Stimulated activated CD4-positive, alpha-beta T cell treated with anti-CD3 and anti-CD28 coated beads, TNF-alpha, amount 100 ng/mL, for 48 hours (primary cell): Measurements from ENCODE around the gene CYP3A5.
"Not testable (repeated sequence)": the region's sequence is repeated elsewhere in the genome, so short reads cannot be mapped to it uniquely, and the experiment has no call there.

Source experiments
- DNase-seq, 3 donors: peaks; one replicate each; pipeline ENCODE4 v3.0.0-alpha.2; 2020; ENCODE audit warnings: low read depth in 3 of 3

Gene CYP3A5

GRCh38 chr7:99679400-99680191 is at the start of gene CYP3A5:
CYP3A5 (minus strand) TSS chr7:99679996; CDS start chr7:99679896, 100 bp downstream.
- DNase-seq = no peak

DNA sequence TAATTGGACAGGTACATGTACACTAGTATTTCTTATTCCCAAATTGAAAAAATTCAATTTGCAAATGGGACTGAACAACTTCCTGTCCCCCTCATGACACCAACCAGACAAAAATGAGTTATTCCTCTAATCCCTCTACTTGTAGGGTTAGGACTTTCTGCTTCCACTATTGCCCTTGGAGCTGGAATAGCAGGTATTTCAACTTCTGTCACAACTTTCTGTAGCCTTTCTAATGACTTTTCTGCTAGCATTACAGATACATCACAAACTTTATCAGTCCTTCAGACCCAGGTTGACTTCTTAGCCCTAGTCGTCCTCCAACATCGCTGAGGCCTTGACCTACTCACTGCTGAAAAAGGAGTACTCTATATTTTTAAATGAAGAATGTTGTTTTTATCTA is 48.8 kb upstream of the CYP3A5 start:
- no peak for DNase-seq

DNA sequence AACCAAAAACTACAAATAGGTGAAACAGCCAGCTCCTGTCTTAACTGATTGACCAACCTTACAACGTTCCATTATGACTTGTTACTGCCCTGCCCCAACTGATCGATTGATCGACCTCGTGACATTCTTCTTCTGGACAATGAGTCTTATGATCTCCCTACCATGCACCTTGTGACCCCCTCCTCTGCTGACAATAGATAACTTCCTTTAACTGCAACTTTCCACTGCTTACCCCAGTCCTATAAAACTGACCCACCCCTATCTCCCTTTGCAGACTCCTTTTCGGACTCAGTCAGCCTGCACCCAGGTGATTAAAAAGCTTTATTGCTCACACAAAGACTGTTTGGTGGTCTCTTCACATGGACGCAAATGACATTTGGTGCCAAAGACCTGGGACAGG is 43.4 kb upstream of the CYP3A5 start:
- DNase-seq = not testable (repeated sequence)

DNA sequence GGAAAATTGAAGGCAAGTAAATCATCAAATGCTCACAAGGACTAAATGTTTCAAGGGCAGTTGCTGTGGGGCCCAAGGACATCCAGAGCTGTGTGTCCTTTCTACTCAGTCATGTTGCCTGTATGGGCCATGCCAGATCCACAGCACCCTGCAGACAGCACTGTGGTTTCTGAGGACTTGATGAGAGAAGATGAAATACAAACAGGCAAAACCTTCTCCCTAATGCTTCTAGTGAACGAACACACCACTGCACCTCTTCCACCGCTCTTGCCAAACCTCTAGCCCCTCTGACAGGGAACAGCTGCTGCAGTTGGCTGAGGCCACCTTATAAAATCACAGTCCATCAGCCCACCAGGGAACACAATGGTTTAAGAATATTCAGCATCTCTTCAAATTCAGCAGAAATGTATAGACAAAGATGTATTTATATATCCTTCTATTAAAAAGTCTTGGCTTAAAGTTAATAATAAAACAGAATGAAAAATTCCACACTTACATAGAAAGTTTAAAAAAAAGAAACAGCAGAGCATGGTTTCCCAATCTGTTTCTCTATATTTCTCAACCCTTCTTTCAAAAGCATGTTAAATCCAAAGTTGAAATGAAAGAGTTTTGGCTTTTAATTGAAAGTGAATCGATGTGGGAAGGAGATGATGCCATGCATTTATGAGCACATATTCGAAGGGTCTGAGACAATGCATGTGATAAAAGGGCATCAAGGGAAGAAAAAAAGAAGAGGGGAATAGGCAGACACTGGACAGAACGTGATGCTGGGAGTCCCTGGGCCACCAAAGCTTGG is 41.2 kb upstream of the CYP3A5 start:
- DNase-seq = no peak

GRCh38 chr7:99719996-99720769 is 40.4 kb upstream of the CYP3A5 start:
- no peak for DNase-seq

DNA sequence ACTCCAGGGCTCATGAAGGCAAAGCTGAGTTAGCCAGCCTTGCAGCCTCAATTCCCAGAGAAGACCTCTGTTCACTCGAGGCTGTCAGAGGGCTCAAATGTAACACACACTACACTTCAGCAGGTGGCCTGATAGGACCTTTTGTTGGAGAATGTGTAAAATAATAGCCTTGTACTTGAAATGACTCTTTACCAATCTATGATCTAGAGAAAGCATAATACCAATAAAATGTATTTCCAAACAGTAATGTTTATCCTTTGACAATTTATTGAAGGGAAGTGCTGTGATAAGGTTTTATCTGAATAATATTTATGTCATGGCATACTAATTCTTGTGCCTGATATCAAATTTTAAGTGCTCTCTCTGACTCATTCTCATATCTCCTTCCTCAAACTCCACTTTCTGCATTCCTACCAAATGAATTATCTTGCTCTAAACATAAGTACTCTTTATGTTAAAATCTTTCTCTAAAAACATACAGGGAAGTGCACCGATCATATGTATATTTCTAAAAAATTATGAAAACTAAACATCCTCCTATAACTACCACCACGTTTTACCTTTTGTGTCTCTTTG is 34.3 kb upstream of the CYP3A5 start:
- no peak for DNase-seq

GRCh38 chr7:99709838-99710578 is 30.2 kb upstream of the CYP3A5 start:
- no peak for DNase-seq

DNA sequence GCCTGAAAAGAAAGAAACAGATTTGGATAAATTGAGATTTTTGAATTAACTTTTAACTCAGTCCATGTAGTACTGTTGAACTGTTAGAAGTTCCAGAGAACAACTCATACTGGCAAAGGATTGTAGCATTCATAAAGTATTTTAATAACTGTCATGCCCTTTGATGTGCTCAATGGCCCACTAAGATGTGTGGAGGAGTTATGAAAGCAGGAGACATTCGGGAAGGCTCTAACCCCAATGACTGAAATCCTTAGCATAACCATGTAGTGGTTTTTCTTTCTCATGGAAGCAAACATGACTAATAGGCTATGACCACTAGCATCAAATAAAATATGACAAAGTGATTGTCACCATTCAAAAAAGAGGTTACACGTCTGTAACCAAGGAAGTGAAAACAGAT is 29.5 kb upstream of the CYP3A5 start:
- DNase-seq = no peak

DNA sequence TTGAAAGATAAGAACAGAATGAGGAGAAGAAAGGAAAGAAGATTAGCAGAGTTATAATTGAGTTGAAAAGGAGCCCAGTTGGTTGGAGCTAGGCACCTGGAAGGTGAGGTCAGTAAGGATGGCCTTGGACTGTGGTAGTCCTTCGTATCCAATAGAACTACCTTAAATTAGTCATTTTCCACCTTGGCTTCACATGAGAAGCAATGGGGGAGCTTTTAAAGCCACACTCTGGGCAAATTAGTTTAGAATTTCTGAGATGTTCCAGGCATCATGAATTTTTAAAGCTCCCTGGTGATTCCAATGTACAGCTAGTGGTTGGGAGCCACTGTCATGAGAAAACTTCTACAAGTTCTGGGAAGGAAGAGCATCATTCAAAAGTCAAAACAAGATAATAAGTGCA is 27.3 kb upstream of the CYP3A5 start:
- no peak for DNase-seq

GRCh38 chr7:99699946-99700345 is 20.1 kb upstream of the CYP3A5 start:
- DNase-seq = no peak

GRCh38 chr7:99698867-99699730 is 19.3 kb upstream of the CYP3A5 start:
- DNase-seq = not testable (repeated sequence)

- DNase-seq = no peak
These were observed 15.1 kb upstream of the CYP3A5 start for GRCh38 chr7:99694912-99695304.

DNA sequence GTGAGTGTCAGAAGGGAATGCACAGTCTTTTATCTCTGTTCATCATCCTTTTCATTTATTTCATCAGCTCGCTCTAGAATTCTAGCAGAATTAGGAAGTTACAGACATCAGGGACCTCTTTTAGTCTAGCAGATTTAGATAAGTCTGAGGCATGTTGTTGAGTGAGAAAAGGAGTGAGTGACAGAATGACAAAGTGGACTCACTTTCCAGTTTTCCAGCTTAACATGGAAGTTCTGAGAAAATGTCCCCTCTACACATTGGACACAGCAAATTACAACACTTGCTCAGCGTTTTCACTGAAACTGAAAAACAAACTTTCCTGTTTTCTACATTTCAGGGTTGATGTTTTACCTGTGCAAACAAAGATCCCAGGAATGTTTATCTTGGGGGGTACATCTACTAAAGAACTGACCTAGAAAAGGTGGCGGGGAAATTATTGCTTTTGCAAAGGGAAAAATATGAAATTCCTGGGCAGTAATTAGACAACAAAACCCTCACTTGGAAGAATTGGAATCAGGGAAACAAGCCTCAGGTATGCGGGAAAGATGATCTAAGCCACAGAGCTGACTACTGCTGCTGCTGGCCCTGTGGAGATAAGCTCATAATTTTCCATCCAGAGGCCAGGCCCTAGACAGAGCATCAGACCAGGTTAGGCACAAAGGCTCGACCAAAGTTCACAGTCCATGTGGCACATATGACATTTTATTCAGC is 14.6 kb upstream of the CYP3A5 start:
- no peak for DNase-seq

DNA sequence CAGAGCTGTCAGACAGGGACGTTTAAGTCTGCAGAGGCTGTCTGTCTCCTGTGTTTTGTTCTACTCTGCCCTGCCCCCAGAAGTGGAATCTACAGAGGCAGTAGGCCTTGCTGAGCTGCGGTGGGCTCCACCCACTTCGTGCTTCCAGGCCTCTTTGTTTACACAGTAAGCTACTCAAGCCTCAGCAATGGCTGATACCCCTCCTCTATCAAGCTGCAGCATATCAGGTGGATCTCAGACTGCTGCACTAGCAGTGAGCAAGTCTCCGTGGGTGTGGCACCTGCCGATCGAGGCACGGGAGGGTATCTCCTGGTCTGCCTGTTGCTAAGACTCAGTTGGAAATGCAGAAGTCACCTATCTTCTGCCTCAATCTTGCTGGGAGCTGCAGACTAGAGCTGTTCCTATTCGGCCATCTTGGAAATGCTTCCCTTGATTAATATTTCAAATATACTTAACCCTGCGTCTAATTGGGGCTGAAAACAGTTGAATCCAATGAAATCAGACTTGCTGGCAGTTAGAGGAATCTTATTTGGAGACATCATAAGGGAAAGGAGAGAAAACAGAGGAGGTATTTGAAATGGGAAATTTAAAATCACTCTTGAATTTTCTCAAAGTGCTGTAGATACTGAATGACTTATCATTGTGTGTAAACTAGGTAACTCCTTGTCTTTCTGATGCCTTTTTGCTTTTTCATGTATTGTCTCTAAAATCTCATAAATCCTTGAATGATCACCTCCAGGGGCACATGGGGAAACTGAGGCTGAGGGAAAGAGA is 13.8 kb upstream of the CYP3A5 start:
- DNase-seq = no peak

DNA sequence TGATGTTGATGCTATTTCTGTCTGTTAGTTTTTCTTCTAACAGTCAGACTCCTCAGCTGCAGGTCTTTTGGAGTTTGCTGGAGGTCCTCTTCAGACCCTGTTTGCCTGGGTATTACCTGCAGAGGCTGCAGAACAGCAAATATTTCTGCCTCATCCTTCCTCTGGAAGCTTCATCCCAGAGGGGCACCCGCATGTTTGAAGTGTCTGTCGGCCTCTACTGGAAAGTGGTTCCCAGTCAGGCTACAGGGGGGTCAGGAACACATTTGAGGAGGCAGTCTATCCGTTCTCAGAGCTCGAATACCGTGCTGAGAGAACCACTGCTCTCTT is 13.3 kb upstream of the CYP3A5 start:
- DNase-seq = no peak

DNA sequence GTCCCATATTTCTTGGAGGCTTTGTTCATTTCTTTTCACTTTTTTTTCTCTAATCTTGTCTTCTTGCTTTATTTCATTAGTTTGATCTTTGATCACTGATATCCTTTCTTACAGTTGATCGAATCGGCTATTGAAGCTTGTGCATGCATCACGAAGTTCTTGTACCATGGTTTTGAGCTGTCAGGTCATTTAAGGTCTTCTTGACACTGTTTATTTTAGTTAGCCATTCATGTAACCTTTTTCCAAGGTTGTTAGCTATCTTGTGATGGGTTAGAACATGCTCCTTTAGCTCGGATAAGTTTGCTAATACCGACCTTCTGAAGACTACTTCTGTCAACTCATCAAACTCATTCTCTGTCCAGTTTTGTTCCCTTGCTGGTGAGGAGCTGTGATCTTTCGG is 12.8 kb upstream of the CYP3A5 start:
- DNase-seq = not testable (repeated sequence)

DNA sequence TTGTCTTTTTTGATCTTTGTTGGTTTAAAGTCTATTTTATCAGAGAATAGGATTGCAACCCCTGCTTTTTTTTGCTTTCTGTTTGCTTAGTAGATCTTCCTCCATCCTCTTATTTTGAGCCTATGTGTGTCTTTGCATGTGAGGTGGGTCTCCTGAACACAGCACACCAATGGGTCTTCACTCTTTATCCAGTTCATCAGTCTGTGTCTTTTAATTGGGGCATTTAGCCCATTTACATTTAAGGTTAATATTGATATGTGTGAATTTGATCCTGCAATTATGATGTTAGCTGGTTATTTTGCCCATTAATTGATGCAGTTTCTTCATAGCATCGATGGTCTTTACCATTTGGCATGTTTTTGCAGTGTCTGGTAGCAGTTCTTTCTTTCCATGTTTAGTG is 11.9 kb upstream of the CYP3A5 start:
- DNase-seq = not testable (repeated sequence)

DNA sequence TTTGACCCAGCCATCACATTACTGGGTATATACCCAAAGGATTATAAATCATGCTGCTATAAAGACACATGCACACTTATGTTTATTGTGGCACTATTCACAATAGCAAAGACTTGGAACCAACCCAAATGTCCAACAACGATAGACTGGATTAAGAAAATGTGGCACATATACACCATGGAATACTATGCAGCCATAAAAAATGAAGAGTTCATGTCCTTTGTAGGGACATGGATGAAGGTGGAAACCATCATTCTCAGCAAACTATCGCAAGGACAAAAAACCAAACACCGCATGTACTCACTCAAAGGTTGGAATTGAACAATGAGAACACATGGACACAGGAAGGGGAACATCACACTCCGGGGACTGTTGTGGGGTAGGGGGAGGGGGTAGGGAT is 11.1 kb upstream of the CYP3A5 start:
- DNase-seq = not testable (repeated sequence)
